Measurements from ENCODE around the gene ETFBKMT. TPM values are rescaled to one million over a fixed set of nuclear protein-coding genes. Genes with fewer than 3 reads are reported as not detected.

The ETFBKMT gene
- total RNA-seq, 1 experiment from 2014 or later = 1.6 TPM

GRCh38 chr12:31626270-31626995 is 33.1 kb upstream of the ETFBKMT start:
- DNase-seq = peak in 1 of 2 experiments; percentile 7
- H3K4me1 Mint-ChIP-seq (ENCODE audit: low read depth, unreplicated experiment) = peaks cover 6% of the 10 kb centered on the region
- TF ChIP-seq CTCF (IDR thresholded peaks at IDR 0.05; ENCODE audit: insufficient read depth in 1 of 2, low read depth in 1 of 2, low read length in 1 of 2, severe bottlenecking in 1 of 2, unreplicated experiment in 1 of 2) = no peak
- Histone ChIP-seq H3K9me3 (0 out of 2 replicates have a peak, but pooled peaks cover 1% of the 10 kb centered on the region), H3K27me3 (replicated peaks; ENCODE audit: control insufficient read depth, insufficient read depth, low read length) (no peaks in the 10 kb centered on the region), H3K4me3 (ENCODE audit: low read depth, low read length) (no peak overlapping the region), H3K36me3 (ENCODE audit: control insufficient read depth, insufficient read depth, low read length) (no peaks in the 10 kb centered on the region), H3K4me1 (no peaks in the 10 kb centered on the region; the same call in 1 of the 2 replicates)
- H3K36me3 Mint-ChIP-seq (ENCODE audit: insufficient read depth, unreplicated experiment) = no peaks in the 10 kb centered on the region
- POLR2A ChIA-PET = no interaction called here
- BruUV-seq (replicated peaks) = no TSS peak
- CTCF ChIA-PET = no interaction called here
- no peak overlapping the region for H3K27ac Mint-ChIP-seq (ENCODE audit: unreplicated experiment)
- intact Hi-C loops (cut with micrococcal nuclease; ENCODE audit: unreplicated experiment) = no loop called here
- no peaks in the 10 kb centered on the region for H3K27me3 Mint-ChIP-seq (ENCODE audit: insufficient read depth, unreplicated experiment)
- H3K9me3 Mint-ChIP-seq (ENCODE audit: unreplicated experiment) = no peaks in the 10 kb centered on the region
- no peak overlapping the region for H3K4me3 Mint-ChIP-seq (ENCODE audit: unreplicated experiment)

- ChIA-PET POLR2A (interaction anchor here (0.7 kb wide), 1 partner anchor 257 kb away, joined by 7 read pairs; no protein-coding TSS in a partner anchor), CTCF (interaction anchor here (0.6 kb wide), 1 partner anchor 395 kb away, joined by 4 read pairs; no protein-coding TSS in a partner anchor)
- Mint-ChIP-seq H3K27me3 (ENCODE audit: insufficient read depth, unreplicated experiment) (no peaks in the 10 kb centered on the region), H3K4me1 (ENCODE audit: low read depth, unreplicated experiment) (peaks cover 12% of the 10 kb centered on the region), H3K27ac (ENCODE audit: unreplicated experiment) (no peak overlapping the region), H3K4me3 (ENCODE audit: unreplicated experiment) (no peak overlapping the region), H3K36me3 (ENCODE audit: insufficient read depth, unreplicated experiment) (no peaks in the 10 kb centered on the region), H3K9me3 (ENCODE audit: unreplicated experiment) (no peaks in the 10 kb centered on the region)
- Histone ChIP-seq H3K36me3 (ENCODE audit: control insufficient read depth, insufficient read depth, low read length) (no peaks in the 10 kb centered on the region), H3K4me1 (no peaks in the 10 kb centered on the region), H3K27me3 (replicated peaks; ENCODE audit: control insufficient read depth, insufficient read depth, low read length) (no peaks in the 10 kb centered on the region), H3K4me3 (ENCODE audit: low read depth, low read length) (no peak overlapping the region), H3K9me3 (no peaks in the 10 kb centered on the region)
- TF ChIP-seq CTCF (IDR thresholded peaks at IDR 0.05; ENCODE audit: insufficient read depth in 1 of 2, low read depth in 1 of 2, low read length in 1 of 2, severe bottlenecking in 1 of 2, unreplicated experiment in 1 of 2) = no peak
- no TSS peak for BruUV-seq (replicated peaks)
- no peak for DNase-seq
- intact Hi-C loops (cut with micrococcal nuclease; ENCODE audit: unreplicated experiment) = no loop called here
These were observed 31.9 kb upstream of the ETFBKMT start for GRCh38 chr12:31627456-31628054.

GRCh38 chr12:31629756-31630732 is 29.4 kb upstream of the ETFBKMT start:
- Mint-ChIP-seq H3K4me1 (ENCODE audit: low read depth, unreplicated experiment) (peaks cover 12% of the 10 kb centered on the region), H3K36me3 (ENCODE audit: insufficient read depth, unreplicated experiment) (no peaks in the 10 kb centered on the region), H3K27ac (ENCODE audit: unreplicated experiment) (no peak overlapping the region), H3K9me3 (ENCODE audit: unreplicated experiment) (no peaks in the 10 kb centered on the region), H3K27me3 (ENCODE audit: insufficient read depth, unreplicated experiment) (no peaks in the 10 kb centered on the region), H3K4me3 (ENCODE audit: unreplicated experiment) (no peak overlapping the region)
- no TSS peak for BruUV-seq (replicated peaks)
- H3K4me1 ChIP-seq = no peaks in the 10 kb centered on the region
- H3K36me3 ChIP-seq (ENCODE audit: control insufficient read depth, insufficient read depth, low read length) = no peaks in the 10 kb centered on the region
- H3K27me3 ChIP-seq (replicated peaks; ENCODE audit: control insufficient read depth, insufficient read depth, low read length) = no peaks in the 10 kb centered on the region
- POLR2A ChIA-PET = no interaction called here
- H3K9me3 ChIP-seq = no peaks in the 10 kb centered on the region
- peak in 1 of 2 experiments; percentile 9 for DNase-seq
- TF ChIP-seq CTCF (IDR thresholded peaks at IDR 0.05; ENCODE audit: insufficient read depth in 1 of 2, low read depth in 1 of 2, low read length in 1 of 2, severe bottlenecking in 1 of 2, unreplicated experiment in 1 of 2) = no peak
- no peak overlapping the region for H3K4me3 ChIP-seq (ENCODE audit: low read depth, low read length)
- intact Hi-C loops (cut with micrococcal nuclease; ENCODE audit: unreplicated experiment) = no loop called here
- CTCF ChIA-PET = no interaction called here

All from Caco-2 (cell line).